Lower leg skin (tissue), 4 donors: ENCODE data around the gene FOXE1. TPM values are rescaled to one million over a fixed set of nuclear protein-coding genes. Genes with fewer than 3 reads are reported as not detected.

ENCODE experiments used
- DNase-seq, 2 donors: peaks; one replicate each; pipeline ENCODE4 v3.0.0-alpha.2; 2019; ENCODE audit warnings: low spot score in 2 of 2
- H3K4me3 ChIP-seq: fragments of 200-600 bp; sonication (generic); 2 replicates; pipeline ENCODE4 v1.5.1; 2017; ENCODE audit warnings: mild to moderate bottlenecking, low read depth; ENCODE audit not compliant: poor library complexity, severe bottlenecking
- POLR2A ChIP-seq, 2 donors: fragments of 450-650 bp; IDR thresholded peaks; one replicate each; pipeline ENCODE4 v1.6.1; 2016 to 2017; ENCODE audit warnings: antibody characterized with exemption in 2 of 2, mild to moderate bottlenecking in 1 of 2, moderate library complexity in 1 of 2
- WGBS, 2 donors: methylation state at CpG; one replicate each; pipeline ENCODE4 v1.1.5; 2018; 5-methylcytosine and 5-hydroxymethylcytosine counted together
- intact Hi-C: fragments of 100-400 bp; cut with DNase I; formaldehyde crosslinking; loops from one replicate; pipeline ENCODE4 v1.15.0; 2023; ENCODE audit warnings: low total_unique reads
- total RNA-seq, 4 donors: library from RNA; depleted of rRNA; stranded (reverse); fragments of >200 nt; gene quantifications; one replicate each; pipeline ENCODE4 v1.1.0, GENCODE V29; 2016
- TF ChIP-seq, protein P1 (sequence below), 3 donors: fragments of 450-650 bp; IDR thresholded peaks; one replicate each; pipeline ENCODE4 v1.5.1; 2016; ENCODE audit warnings: antibody characterized with exemption in 3 of 3, mild to moderate bottlenecking in 3 of 3, moderate library complexity in 2 of 3

Gene FOXE1
- total RNA-seq, 4 donors from 2014 or later: 0.27 to 2.9 (median 1.6) TPM

DNA sequence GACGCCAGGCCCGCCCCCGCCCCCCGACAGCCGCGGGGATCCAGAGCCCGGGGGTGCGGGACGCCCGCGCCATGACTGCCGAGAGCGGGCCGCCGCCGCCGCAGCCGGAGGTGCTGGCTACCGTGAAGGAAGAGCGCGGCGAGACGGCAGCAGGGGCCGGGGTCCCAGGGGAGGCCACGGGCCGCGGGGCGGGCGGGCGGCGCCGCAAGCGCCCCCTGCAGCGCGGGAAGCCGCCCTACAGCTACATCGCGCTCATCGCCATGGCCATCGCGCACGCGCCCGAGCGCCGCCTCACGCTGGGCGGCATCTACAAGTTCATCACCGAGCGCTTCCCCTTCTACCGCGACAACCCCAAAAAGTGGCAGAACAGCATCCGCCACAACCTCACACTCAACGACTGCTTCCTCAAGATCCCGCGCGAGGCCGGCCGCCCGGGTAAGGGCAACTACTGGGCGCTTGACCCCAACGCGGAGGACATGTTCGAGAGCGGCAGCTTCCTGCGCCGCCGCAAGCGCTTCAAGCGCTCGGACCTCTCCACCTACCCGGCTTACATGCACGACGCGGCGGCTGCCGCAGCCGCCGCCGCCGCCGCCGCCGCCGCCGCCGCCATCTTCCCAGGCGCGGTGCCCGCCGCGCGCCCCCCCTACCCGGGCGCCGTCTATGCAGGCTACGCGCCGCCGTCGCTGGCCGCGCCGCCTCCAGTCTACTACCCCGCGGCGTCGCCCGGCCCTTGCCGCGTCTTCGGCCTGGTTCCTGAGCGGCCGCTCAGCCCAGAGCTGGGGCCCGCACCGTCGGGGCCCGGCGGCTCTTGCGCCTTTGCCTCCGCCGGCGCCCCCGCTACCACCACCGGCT lies 1.0 kb downstream of the FOXE1 start:
- TF ChIP-seq POLR2A (IDR thresholded peaks at IDR 0.05): no peak
- TF ChIP-seq, protein P1, sequence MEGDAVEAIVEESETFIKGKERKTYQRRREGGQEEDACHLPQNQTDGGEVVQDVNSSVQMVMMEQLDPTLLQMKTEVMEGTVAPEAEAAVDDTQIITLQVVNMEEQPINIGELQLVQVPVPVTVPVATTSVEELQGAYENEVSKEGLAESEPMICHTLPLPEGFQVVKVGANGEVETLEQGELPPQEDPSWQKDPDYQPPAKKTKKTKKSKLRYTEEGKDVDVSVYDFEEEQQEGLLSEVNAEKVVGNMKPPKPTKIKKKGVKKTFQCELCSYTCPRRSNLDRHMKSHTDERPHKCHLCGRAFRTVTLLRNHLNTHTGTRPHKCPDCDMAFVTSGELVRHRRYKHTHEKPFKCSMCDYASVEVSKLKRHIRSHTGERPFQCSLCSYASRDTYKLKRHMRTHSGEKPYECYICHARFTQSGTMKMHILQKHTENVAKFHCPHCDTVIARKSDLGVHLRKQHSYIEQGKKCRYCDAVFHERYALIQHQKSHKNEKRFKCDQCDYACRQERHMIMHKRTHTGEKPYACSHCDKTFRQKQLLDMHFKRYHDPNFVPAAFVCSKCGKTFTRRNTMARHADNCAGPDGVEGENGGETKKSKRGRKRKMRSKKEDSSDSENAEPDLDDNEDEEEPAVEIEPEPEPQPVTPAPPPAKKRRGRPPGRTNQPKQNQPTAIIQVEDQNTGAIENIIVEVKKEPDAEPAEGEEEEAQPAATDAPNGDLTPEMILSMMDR (IDR thresholded peaks at IDR 0.05): no peak
- no peak for DNase-seq
- 3 to 5% methylated on average over 8 to 20 of the region's 125 CpGs for WGBS, 2 donors
- intact Hi-C loops: no loop called here
- H3K4me3 ChIP-seq: peak overlapping the region; percentile 23

DNA sequence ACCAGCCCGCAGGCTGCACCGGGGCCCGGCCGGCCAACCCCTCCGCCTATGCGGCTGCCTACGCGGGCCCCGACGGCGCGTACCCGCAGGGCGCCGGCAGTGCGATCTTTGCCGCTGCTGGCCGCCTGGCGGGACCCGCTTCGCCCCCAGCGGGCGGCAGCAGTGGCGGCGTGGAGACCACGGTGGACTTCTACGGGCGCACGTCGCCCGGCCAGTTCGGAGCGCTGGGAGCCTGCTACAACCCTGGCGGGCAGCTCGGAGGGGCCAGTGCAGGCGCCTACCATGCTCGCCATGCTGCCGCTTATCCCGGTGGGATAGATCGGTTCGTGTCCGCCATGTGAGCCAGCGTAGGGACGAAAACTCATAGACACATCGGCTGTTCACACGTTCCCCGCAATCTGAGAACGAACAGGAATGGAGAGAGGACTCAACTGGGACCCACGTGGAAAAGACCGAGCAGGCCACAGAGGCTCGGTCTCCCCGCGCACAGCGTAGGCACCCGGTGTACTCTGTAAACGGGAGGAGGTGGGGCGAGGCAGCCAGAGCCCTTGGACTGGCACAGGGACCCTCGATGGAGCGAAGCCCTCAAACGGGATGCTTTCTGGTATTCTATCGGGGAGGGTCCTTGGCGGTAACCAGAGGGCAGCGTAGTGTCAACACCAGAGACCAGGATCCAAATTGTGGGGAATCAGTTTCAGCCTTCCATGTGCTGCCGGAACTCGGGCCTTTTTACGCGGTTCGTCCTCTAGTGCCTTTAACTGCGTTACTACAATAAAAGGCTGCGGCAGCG lies 1.9 kb downstream of the FOXE1 start:
- no peak overlapping the region for H3K4me3 ChIP-seq
- WGBS, 2 donors: 27 to 38% methylated on average over 36 to 64 of the region's 71 CpGs
- no peak for DNase-seq
- intact Hi-C loops: no loop called here
- TF ChIP-seq, protein P1 (IDR thresholded peaks at IDR 0.05): no peak
- TF ChIP-seq POLR2A (IDR thresholded peaks at IDR 0.05): no peak

DNA sequence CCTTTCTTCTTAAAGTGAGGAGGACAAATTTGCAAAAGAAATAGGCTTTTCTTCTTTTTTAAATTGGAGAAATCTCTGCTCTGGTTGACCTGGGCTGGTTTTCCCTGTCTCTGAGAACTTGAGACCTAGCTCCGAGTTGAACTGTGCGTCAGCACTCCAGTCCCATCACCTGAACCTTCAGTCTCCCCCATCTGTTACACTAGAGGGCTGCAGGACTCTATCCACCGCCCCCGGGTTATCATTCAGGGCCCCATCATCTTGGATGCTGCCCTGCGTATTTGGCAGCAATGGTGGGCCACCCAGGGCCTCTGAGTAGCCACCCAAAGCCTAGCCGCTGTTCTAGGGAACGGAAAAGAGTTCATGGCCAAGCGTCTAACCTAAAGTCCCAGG lies 2.5 kb downstream of the FOXE1 start:
- DNase-seq: no peak
- TF ChIP-seq POLR2A (IDR thresholded peaks at IDR 0.05): no peak
- TF ChIP-seq, protein P1 (IDR thresholded peaks at IDR 0.05): no peak
- no peak overlapping the region for H3K4me3 ChIP-seq
- WGBS, 2 donors: 54 to 55% methylated on average over 8 of the region's 8 CpGs
- intact Hi-C loops: no loop called here

DNA sequence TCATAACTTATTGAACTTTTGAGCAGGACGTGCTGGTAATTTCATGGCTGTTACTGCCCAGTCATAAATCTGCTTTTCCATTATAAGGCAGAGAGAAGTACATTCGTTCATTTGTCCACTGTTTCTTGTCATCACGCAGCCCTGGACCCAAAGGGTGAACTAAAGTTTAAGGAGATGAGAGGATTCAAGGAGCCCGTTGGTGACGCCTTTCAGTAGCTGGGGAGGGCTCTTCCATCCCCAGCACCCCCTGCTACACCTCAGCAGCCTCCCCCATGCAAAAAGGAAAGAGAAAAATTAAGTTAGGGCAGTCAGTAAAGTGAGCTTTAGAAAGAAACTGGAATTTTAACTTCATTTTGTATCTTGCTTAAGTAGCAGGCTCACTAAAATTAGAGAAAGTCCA lies 2.9 kb downstream of the FOXE1 start:
- no peak for DNase-seq
- 45 to 67% methylated on average over 5 of the region's 5 CpGs for WGBS, 2 donors
- TF ChIP-seq, protein P1 (IDR thresholded peaks at IDR 0.05): no peak
- TF ChIP-seq POLR2A (IDR thresholded peaks at IDR 0.05): no peak
- intact Hi-C loops: no loop called here
- no peak overlapping the region for H3K4me3 ChIP-seq

GRCh38 chr9:97856857-97857605 lies 4.0 kb downstream of the FOXE1 start:
- H3K4me3 ChIP-seq: no peak overlapping the region
- intact Hi-C loops: no loop called here
- 30 to 49% methylated on average over 15 of the region's 15 CpGs for WGBS, 2 donors
- TF ChIP-seq, protein P1 (IDR thresholded peaks at IDR 0.05): no peak
- no peak for TF ChIP-seq POLR2A (IDR thresholded peaks at IDR 0.05)
- DNase-seq: no peak
